GM21529 (cell line): ENCODE results near the gene DNAJC16.
"Not testable (repeated sequence)": the region's sequence is repeated elsewhere in the genome, so short reads cannot be mapped to it uniquely, and the experiment has no call there.

Experiments
- ATAC-seq: cut with Tn5 transposase; IDR thresholded peaks from one replicate; pipeline ENCODE4 v1.9.1; 2021; ENCODE audit not compliant: unreplicated experiment

The DNAJC16 gene

DNA sequence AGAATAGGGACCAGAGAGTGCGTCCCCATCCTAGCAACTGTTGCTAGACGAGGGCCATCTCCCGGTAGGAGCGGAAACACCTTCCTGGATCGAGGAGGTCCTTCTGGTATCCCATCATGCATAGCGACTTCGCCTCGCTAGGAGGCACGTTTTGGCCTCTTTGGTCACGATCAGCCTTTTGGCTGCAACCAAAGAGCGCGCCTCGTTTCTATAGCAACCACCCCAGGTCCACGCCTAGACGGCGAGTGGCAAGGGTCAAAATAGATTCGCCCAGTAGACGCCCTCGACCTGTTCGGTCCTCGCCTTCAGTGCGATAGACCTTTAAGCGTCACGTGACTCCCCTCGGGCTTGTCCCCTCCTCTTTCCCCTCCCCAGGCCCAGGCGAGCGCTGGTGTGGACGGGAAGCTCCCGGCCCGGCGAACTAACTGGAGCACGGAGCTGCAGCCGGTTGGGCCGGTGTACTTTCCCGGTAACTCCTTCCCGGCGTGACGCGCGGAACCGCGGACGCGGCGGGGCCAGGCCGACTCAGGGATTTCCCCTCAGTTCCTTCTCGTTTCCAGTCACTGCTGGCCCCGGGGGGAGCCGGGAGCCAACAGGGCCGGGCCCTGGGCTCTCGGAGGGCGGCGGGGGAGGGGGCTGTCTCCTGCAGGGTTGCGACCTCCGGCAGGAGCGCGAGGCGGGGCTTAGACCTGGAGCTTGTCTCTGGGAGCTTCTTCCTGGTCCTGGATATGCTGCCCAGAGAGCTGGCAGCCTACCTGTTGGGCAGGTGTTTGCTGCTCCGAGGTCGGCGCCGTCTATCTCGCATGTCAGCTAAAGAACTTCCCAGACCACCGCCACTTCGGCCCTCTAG lies at the start of gene DNAJC16:
Gene DNAJC16 (plus strand): TSS at position 359 of the 850 bp plus-strand sequence. CDS start 2,258 bp downstream, outside the sequence.
- peak; percentile 47 for ATAC-seq

DNA sequence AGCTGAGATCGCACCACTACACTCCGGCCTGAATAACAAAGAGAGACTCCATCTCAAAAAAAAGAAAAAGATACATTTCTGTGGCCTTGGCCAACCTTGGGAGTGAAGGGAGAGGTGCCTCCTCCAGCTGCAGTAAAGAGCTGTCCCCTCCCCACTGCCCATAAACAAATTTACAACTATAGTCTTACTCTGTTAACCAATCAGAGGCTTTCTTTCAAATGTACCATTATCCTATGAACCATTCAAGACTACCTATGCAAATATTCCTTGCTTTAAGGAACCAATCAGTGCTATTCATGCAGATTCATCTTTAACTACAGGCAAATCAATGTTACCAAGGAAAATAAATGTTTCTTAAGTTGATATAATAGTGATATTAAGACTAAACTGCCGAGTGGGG lies 49.7 kb upstream of the DNAJC16 start:
- no peak for ATAC-seq

DNA sequence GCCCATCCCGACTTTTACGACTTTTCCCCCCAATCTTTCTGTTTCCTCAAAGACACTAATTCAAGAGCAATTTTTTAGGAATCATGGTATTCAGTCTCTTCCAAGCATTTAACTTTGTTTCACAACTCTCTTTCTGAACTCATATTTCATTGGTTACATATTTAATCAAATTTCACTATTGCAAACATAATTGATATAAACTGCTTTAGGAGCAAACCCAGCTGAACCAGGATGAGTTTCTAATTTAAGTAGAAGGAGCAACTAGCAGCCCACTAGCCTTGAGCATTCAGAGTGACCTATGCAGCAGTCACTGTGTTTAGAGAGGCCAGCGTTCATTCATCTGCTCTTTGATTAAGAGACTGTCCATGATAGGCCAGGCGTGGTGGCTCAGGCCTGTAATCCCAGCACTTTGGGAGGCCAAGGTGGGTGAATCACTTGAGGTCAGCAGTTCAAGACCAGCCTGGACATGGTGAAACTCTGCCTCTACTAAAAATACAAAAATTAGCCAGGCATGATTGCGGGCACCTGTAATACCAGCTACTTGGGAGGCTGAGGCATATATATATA lies 48.9 kb upstream of the DNAJC16 start:
- ATAC-seq, result no peak

DNA sequence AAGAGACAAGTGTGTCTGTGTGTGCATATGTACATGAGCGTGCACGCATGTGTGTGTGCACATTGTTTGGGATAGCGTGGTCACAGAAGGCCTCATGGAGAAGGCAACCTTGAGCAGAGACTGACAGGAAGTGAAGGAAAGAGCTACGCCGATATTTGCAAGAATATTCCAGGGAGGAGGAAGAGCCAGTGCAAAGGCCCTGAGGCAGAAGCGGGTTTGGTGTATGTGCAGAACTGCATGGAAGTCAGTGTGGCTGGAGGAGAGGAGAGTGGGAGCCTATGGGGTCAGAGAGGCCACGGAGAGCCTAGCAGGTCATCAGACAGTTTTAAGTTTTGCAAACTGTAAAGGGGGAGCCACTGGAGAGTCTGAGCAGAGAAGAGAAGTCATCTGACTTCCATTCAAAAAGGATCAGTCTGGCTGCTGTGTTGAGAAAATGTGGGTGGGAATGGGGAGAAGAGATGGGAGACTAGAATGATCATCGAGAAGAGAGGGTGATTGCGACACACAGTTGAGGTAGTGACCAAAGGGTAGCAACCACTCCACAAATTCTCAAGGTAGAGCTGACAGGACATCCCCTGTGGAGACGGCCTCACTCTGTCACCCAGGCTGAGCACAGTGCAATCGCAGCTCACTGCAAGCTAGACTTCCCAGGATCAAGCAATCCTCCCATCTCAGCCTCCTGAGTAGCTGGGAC lies 46.8 kb upstream of the DNAJC16 start:
- no peak for ATAC-seq

DNA sequence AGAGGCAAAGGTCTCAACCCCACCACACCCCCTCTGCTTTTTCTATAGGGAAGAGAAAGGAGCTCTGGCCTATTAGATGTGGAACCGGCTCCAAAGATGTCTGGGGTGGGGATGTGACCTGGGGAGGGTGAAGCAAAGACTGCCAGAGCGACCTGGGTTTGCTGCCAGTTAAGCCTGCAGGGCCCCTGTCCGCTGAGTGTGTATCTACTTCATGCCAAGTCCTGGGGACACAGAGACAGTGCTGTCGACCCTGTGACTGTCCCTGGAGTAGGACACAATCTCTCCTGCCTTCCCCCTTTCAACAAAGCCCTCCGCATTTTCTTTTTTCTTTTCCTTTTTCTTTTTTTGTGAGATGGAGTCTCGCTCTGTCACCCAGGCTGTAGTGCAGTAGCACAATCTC lies 44.2 kb upstream of the DNAJC16 start:
- not testable (repeated sequence) for ATAC-seq

DNA sequence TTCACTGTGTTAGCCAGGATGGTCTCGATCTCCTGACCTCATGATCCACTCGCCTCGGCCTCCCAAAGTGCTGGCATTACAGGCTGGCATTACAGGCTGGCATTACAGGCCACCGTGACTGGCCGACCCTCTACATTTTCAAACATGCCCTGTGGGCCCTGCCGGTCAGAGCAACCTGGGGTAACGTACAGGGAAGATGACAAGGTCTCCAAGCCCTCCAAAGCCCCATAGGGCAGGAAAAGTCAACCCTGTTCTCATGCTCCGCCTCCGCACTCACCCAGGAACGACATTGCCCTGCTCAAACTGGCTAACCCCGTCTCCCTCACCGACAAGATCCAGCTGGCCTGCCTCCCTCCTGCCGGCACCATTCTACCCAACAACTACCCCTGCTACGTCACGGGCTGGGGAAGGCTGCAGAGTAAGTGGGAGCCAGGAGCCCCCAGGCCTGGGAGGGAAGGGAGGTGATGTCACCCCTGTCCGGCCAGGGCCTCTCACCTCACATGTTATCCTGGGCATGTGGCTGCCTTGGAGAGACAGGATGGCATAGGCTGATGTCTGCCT lies 43.6 kb upstream of the DNAJC16 start:
- ATAC-seq, result not testable (repeated sequence)

DNA sequence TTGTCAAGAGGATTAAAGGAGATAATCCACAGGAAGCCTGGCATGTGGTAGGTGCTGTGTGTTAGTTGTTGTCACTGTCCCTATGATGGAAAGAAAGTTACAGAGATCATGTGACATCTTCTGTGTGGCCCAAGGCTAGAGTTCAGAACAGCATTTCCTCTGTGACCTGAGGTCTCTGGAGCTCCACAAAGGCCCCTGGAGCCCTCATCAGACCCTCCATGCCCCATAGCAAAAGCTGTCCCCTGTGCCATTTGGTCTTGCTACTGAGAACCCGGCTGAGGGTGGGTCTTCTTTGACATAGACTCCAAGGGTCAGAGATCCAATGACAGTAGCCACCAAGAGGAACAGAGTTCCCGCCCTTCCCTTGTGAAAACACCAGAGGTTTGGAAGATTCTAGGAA lies 42.7 kb upstream of the DNAJC16 start:
- no peak for ATAC-seq

DNA sequence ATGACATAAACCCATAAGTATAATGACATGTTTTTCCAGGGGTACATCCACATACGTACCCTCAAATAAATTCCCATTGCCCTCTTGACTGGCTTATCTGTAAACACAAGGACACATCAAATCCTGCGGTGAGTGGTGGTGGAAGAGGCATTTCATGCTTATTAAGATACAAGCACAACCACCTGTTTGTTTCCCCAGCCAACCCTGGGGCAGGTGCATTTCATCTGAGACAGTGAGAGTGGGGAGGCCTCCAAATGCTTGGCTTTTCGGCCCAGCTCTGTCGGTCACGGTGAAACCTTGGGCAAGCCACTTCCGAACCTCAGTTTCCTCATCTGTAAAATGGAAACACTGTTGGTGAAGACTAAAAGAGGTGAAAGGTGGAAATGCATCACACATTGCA lies 42.2 kb upstream of the DNAJC16 start:
- ATAC-seq, result not testable (repeated sequence)

DNA sequence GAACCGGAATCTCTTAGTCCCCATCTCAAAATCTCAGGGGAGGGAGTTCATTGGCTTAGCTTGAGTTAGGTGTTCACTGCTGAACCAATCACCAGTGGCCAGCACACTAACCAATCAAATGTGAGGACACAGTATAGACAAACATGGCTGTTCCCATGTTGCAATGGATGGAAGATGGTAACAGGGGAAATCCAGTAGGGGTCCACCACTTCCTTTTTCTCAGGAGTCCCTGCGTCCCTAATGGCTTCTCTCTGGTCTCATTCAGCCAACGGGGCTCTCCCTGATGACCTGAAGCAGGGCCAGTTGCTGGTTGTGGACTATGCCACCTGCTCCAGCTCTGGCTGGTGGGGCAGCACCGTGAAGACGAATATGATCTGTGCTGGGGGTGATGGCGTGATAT lies 41.0 kb upstream of the DNAJC16 start:
- no peak for ATAC-seq

DNA sequence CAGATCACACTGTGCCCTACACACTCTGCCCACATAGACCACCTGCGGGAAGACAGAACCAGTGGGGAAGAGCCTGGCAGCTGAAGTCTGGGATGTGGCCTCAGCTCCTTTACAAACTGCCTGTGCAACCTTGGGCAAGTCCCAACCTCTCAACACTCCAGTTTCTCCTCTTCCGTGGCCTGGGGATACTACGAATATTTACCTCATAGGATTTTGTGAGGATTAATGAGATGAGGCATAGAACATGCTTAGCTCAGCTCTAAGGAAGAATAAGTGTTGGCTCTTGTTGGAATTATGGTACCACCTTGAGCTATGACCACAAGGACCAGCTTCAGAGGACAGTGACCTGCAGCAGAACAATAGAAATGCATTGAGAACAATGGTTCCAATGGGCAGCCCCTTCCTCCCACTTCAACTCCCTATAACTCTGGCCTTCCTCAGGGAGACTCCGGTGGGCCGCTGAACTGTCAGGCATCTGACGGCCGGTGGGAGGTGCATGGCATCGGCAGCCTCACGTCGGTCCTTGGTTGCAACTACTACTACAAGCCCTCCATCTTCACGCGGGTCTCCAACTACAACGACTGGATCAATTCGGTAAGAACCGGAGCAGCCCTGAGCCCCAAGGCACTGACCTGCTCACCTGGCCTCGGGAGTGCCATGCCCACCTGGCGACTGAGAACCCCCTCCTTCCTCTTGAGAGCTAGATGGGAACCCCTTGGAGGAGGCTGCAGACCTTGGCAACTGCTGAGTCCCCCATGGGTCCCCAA lies 39.6 kb upstream of the DNAJC16 start:
- ATAC-seq, result not testable (repeated sequence)

DNA sequence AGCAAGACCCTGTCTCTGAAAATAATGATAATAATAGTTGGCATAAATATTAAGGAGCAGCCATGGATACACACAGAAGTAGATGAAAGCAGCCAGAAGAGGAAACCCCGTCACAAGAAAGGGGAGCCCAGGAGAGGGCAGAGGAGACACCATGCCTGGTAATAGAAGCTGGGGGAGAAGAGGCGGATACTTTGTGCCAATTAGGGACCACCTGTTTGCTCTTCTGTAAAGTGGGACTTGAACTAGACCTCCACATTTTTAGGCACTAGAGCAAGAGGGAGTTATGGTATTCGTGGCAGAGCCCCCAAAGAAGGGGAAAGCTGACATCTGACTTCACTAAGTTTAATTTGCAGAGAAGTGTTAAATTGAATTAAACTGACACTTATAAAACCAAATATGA lies 38.3 kb upstream of the DNAJC16 start:
- ATAC-seq, result no peak

DNA sequence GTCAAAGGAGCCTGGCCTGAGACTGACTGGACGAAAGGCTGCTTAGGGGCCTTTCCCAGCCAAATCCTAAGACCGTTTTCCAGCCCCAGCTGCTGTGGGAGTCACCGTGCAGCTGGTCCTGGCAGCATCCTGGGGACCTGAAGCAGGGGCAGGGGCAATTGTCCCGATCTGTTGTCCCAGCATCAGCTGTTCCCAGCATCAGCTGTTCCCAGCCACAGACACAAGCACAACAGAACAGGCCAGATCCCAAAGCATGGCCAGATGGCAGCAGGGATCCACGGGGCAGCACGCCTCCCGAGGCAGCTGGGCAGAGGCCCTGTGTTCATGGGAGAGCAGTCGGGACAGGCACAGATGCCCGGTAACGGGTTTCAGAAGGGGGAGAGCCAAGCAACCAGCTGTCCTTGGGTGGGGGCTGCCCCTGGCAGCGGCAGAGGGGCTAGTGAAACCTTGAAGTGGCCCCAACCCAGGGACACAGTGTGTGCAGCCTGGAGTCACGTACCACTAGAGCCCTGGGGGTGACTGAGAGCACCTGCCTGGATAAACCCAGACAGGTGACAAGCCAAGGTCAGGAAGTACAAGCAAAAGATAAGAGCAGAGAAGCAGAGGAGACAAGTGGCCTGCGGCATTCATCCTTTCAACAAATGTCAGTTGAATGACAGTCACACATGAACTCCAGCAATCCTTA lies 37.5 kb upstream of the DNAJC16 start:
- no peak for ATAC-seq

DNA sequence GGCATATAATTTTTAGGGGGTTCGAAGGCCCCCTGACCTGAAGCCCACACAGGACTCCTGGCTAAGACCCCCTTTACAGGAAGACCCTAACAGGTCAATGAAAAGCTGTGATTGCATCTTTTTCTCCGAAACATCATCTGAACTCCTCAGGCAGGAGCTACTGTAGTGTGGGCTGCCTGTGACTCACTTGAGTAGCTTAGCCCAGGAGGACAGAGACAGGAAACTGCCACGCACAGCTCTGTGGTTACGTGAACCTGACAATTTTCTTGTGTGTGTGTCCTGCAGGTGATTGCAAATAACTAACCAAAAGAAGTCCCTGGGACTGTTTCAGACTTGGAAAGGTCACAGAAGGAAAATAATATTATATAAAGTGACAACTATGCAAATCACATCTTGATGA lies 35.6 kb upstream of the DNAJC16 start:
- not testable (repeated sequence) for ATAC-seq

DNA sequence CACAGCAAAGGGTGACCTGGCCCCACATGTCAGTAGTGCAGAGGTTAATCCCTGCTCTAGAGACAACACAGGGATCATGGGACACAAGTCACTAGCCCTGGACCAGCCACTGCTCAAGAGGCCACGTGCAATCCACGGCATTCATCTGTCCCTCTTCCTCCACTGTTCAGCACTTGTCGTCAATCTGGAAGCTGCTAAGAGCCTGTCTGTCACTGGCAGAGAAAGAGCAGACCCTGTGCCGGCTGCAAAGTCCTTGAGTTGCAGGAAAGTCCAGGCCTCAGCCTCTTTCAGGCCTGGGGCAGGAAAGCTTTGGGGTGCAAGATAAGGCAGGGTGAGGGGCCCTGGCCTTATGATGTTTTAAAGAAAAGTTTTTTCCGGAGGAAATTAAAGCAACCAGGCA lies 34.1 kb upstream of the DNAJC16 start:
- no peak for ATAC-seq

DNA sequence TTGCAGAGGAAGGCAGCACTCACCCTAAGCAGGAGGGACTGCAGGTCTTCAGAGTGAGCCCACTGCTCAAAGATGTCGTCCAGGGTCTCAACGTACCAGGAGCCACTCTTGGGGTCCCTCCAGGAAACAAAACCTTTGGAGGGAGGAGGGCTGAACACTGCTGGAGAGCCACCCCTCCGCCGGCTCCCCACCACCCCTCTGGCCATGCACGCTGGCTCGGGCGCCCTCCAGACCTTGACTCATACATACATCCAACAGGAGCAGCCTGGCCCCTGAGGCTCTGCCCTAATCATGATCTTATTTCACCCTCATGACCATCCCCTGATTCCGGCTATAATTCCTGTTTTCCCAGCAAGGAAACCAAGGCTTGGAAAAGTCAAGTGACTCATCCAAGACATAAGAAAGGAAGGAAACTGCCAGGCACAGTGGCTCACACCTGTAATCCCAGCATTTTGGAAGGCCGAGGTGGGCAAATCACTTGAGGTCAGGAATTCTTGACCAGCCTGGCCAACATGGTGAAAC lies 32.7 kb upstream of the DNAJC16 start:
- no peak for ATAC-seq

DNA sequence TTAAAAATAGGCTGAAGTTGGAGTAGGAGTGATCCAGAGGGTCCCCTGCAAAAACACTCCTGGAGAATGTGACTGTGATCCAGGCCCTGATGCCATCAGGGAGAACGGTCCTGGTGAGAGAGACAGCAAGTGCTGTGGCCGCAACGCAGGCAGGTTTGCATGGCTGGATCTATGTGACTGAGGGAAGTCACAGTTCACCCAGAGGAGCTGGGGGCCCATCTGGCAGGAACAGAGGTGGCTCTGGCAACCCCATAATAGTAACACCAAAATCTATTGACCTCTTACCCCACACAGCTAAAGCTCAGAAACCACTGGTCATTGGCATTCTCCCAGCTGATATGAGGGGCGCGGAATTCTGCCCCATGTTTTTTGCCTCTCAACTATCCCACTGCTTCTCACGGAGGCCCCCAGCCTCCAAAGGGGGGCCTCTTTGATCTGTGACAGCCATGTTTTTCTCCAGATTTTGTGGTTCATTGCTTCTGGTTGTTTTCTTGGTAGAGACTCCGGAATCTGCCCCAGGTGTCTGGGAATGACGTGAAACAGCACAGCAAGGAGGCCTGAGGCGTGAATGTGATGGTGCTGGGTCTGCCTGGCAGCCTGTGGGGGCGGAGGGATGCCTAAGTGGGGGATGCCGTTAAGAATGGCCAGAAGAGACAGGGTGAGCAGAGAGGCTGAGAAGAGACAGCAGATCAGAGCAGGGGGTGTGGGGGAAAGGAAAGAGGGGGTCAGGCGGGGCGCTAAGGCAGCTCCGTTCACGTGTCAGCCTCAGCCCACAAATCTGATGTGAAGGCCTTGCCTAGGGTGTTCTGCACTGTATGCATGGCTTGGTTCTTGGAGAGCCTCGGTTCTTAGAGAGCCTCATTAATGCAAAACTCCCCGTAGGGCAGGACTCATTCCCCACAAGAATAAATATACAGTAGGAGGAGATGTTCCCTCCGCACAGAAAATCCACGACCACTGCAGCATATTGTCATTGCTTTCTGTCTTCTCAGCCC lies 26.2 kb upstream of the DNAJC16 start:
- ATAC-seq, result no peak

DNA sequence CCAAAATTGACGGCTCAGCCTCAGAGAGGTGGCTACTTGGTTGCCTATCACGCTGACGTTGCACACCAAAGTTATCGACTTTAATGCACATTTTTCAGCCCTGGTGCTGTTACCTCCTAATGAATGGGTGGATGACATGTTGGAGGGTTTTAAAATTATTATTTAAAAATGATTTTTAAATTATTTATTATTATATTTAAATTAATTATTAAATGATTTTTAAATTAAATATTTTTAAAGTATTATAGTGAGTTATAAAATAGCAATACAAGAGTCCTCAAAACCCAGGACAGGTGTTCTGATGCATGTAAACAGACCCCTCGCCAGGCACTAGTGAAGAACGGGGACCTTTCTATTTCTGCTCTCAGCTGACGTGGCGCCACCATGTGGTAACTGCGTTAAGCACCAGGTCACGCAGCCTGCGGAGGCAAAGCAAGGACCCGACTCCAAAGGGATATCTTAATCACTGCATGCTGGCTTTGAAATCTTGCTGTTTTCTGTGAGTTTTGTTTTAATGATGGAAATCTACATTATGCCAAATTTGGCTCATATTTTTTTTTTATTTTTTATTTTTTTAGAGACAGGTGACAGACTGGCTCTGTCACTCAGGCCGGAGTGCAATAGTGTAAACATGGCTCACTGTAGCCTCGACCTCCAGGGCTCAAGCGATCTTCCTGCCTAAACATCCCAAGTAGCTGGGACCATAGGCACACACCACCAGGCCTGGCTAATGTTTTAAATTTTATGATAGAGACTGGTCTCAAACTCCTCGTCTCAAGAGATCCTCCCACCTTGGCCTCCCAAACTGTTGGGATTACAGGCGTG lies 25.2 kb upstream of the DNAJC16 start:
- no peak for ATAC-seq

DNA sequence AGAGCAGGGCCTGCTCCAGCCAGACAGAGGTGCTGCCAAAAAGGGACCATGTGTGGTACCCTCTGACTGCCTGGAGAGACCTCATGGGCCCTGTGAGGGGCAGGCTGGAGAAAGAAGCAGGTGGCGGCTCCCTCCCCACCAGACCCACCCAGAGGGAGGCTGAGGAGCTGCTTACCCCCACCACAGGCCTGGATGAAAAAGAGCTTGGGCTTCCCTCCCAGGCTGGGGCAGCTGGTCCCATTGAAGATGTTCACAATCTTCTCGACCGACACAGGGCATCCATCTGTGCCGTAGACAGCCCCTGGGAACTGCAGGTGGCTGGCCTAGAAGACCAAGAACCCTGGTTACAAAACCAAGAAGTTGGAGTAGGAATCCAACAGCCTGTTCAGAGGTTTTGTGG lies 22.2 kb upstream of the DNAJC16 start:
- ATAC-seq, result no peak
